GM19099 (cell line): ENCODE results near the gene RND2.

Experiments used
- POLR2A ChIP-seq: IDR thresholded peaks from 3 replicates; pipeline ENCODE4 v1.6.1; 2011; ENCODE audit warnings: low read depth; ENCODE audit not compliant: insufficient read length; ENCODE audit errors: extremely low read depth

Gene RND2

DNA sequence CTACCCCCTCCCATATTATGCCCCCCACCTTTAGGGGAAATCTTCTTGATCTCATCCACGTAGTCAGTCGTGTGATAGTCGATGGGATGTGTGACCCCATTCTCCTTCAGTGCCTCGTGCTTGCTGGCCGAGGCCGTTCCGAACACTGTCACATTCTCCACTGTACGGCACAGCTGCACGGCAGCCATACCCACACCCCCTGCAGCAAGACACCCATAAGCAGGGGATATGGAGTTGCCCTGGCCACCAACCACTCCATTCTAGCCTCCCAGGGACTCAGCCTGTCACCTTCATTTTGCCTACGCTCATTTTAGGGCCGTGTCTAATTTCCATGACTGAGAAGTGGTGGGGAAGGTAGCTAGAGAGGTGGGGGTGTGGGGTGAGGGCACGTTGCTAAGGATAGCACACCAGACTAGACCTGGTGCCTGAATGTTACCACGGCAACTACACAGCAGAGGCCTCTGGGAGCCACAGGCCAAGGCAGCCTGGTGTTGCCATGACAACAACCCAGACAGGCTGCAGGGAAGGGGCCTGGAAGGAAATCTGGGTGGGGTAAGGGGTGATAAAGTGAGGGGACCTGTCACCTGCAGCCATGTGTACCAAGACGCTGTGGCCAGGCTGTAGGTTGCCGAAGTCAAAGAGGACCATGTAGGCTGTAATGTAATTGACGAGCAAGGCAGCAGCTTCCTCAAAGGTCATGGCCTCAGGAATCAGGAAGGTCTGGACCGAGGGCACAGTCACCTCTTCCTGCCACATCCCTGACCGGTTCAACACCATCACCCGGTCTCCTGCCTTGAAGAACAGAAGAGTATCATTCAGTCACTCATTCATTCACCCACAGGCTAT, 6.8 kb upstream of the RND2 start:
- peak; percentile 8 for TF ChIP-seq POLR2A

DNA sequence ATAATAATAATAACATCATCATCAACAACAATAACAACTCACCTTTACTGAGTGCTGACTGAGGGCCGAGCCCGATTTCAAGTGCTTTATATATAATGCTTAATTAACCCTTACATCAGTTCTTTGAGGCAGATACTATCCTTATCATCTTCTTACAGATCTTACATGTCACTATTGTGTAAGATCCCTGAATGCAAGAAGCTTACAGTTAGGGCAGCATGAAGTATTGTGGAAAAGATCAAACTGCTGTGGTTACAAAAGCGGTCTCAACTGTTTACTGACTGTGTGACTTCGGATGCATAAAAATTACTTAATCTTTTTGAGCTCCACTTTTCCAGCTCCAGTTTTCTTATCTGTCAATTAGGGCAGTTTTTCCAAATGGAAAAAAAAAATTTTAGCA, 6.1 kb upstream of the RND2 start:
- TF ChIP-seq POLR2A: no peak

DNA sequence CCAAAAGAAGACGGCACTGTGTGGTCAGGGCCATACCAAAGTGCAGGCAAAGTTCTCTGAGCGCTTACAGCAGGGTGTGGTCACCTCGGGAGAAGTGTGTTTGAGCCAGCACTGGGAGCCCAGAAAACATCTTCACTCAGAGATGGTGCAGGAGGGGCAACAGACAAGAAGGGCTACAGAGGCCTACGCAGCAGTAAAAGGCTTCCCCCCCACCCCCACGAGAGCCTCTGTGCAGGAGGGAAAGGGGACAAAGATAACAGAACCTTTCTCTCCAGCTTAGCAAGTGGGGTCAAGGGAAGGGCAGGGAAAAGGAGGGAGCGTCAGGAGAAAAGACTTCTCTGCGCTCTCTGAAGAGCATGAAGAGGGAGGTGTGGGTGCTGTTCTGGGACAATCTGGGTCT, 5.6 kb upstream of the RND2 start:
- no peak for TF ChIP-seq POLR2A

DNA sequence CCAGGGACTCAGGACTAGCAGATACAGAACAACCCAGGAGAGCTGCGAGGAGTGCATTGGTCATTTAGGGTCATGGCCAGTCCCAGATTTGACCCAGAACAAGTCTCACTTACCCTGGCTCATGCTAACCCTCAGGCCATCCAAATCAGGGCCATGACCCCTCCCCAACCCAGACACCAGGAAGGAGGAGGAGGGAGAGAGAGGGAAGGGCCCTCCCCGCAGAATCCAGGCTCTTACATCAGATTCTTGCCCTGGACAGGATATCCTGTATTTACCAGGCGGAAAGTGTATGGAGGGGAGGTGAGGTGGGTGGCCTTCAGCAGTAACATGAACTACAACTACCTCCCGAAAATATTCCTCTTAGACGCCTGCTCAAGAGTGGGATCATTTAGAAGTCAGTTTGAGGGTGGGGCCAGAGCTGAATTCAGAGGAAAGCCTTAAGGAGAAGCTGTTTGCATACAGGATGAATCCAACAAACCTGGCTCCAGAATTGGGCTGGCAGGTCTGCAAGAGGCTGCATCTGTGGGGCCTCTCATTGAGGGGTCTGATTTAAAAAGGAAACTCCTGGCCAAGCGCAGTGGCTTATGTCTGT, 4.9 kb upstream of the RND2 start:
- no peak for TF ChIP-seq POLR2A

- no peak for TF ChIP-seq POLR2A
Measured at GRCh38 chr17:43020789-43021740, 4.0 kb upstream of the RND2 start.

DNA sequence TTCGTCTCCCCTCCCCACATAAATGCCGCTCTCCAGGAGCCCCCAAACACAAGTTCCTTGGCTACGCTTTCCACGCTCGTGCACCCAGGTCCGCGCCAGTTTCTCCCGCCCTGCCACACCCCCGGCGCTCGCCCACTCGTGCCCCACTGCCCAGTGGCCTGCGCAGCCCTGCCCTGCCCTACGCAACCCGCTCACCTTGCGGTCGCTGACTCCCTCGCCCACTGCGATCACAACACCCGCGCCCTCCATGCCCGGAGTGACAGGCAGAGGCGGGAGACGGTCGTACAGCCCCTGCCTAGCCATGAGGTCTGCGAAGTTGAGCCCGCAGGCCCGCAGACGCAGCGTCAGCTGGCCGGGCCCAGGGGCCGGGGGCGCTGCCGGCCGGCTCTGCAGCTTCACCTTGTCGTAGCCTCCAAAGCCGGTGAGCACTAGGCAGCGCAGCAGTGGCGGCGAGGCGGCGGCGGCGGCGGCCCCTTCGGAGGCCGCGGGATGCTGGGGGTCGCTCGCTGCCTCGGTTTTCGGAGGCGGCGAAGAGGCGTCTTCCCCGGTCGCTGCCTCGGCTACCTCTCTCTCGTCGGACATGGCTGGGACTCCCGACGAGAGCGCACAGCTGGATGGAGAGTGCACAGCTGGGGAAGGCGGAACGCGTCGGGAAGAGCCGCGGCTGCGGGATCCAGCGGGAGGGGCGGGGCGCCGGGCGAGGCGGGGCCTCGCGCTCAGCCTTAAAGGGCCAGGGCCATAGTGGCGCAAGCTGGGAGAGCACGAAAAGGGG, 3.1 kb upstream of the RND2 start, which contains the start of gene VAT1:
VAT1 (minus strand) TSS at position 645 of the 772 bp plus-strand sequence; CDS start at position 582, 63 bp downstream.
- no peak for TF ChIP-seq POLR2A

GRCh38 chr17:43025290-43025657, 243 bp downstream of the RND2 start:
- no peak for TF ChIP-seq POLR2A

GRCh38 chr17:43025766-43026537, 921 bp downstream of the RND2 start:
- TF ChIP-seq POLR2A: no peak

DNA sequence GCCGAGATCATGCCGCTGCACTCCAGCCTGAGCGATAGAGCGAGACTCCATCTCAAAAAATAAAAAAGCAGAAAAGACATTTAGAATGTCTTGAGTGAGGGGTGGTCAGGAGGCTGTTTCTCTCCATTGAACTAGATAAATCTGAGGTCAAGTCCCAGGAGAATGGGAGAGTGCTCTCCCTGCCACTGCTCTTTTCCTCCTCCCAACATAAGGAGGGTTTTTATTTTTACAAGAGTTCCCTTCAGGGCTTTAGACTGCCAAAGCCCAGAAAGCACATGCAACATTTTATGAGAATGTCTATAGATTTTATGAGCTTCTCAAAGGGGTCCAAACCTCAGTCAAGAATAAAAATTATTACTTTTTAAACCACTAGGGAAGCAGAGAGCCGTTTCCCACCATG, 1.6 kb downstream of the RND2 start:
- TF ChIP-seq POLR2A: no peak

GRCh38 chr17:43027091-43028032, 2.3 kb downstream of the RND2 start:
- no peak for TF ChIP-seq POLR2A

DNA sequence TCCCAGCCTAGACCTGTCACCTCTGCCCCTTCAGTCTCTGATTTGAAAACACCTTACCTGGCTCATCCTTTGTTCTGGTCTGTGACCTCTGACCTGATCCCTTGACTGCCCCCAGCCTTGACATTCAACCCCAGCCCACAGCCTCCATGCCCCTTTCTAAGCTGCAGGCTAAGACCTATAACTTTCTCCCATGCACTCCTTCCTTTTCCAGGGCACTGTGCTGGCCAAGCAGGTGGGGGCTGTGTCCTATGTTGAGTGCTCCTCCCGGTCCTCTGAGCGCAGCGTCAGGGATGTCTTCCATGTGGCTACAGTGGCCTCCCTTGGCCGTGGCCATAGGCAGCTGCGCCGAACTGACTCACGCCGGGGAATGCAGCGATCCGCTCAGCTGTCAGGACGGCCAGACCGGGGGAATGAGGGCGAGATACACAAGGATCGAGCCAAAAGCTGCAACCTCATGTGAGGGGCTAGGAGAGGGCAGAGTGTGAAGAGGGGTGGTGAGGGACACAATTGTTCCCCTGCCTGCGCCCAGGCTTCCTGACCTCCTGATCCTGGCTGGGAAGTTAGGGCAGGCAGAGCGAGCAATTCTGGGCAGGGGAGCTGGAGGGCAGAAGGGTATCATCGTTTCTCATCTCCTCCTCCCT, 3.3 kb downstream of the RND2 start:
- TF ChIP-seq POLR2A: no peak

- no peak for TF ChIP-seq POLR2A
Measured at GRCh38 chr17:43030137-43030767, 5.2 kb downstream of the RND2 start.

- no peak for TF ChIP-seq POLR2A
Measured at GRCh38 chr17:43031666-43032065, 6.6 kb downstream of the RND2 start.
